Endothelial cell of umbilical vein (primary cell): Measurements from ENCODE around the gene DCC.

Source experiments
- EZH2 ChIP-seq: IDR thresholded peaks from 2 replicates; pipeline ENCODE4 v1.6.1; 2012; ENCODE audit warnings: borderline replicate concordance, low read depth, mild to moderate bottlenecking, moderate library complexity, low read length, inconsistent platforms; ENCODE audit not compliant: severe bottlenecking
- JUN ChIP-seq: IDR thresholded peaks from 2 replicates; pipeline ENCODE4 v1.6.1; 2011; ENCODE audit warnings: borderline replicate concordance, low read depth; ENCODE audit not compliant: insufficient read length, insufficient read depth
- MYC ChIP-seq: IDR thresholded peaks from one replicate; pipeline ENCODE4 v1.6.1; 2011; ENCODE audit warnings: mild to moderate bottlenecking, low read depth, low read length
- POLR2A ChIP-seq: IDR thresholded peaks from 2 replicates; pipeline ENCODE4 v1.6.1; 2012; ENCODE audit warnings: low read depth, mild to moderate bottlenecking, control low read depth, low read length
- POLR2AphosphoS5 ChIP-seq: IDR thresholded peaks from 2 replicates; pipeline ENCODE4 v1.6.1; 2012; ENCODE audit warnings: low read depth, mild to moderate bottlenecking, control low read depth, low read length, moderate library complexity; ENCODE audit not compliant: insufficient read depth
- TF ChIP-seq, protein P1 (sequence below), 2 donors: IDR thresholded peaks; 1 replicate in 1 of 2; 2 replicates in 1 of 2; pipeline ENCODE4 v1.5.1; 2011; ENCODE audit warnings: low read length in 2 of 2, mild to moderate bottlenecking in 2 of 2, moderate library complexity in 2 of 2, control low read depth in 1 of 2, inconsistent platforms in 1 of 2, low read depth in 1 of 2; ENCODE audit not compliant: insufficient read depth in 1 of 2; ENCODE audit errors: extremely low read depth in 1 of 2
- TF ChIP-seq, protein P2 (sequence below): IDR thresholded peaks from 2 replicates; pipeline ENCODE4 v1.6.1; 2011; ENCODE audit not compliant: insufficient read depth, insufficient read length

DNA sequence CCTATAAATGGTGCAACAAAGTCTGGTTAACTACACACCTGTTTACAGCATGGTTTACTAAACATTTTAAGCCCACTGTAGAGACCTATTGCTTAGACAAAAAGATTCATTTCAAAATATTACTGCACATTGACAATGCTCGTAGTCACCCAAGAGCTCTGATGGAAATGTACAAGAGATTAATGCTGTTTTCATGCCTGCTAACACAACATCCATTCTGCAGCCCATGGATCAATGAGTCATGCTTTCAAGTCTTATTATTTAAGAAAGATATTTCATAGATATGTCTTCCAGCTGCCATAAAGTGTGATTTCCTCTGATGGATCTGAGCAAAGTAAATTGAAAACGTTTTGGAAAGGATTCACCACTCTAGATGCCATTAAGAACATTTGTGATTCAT is 1103.3 kb downstream of the DCC start:
- TF ChIP-seq, protein P1, sequence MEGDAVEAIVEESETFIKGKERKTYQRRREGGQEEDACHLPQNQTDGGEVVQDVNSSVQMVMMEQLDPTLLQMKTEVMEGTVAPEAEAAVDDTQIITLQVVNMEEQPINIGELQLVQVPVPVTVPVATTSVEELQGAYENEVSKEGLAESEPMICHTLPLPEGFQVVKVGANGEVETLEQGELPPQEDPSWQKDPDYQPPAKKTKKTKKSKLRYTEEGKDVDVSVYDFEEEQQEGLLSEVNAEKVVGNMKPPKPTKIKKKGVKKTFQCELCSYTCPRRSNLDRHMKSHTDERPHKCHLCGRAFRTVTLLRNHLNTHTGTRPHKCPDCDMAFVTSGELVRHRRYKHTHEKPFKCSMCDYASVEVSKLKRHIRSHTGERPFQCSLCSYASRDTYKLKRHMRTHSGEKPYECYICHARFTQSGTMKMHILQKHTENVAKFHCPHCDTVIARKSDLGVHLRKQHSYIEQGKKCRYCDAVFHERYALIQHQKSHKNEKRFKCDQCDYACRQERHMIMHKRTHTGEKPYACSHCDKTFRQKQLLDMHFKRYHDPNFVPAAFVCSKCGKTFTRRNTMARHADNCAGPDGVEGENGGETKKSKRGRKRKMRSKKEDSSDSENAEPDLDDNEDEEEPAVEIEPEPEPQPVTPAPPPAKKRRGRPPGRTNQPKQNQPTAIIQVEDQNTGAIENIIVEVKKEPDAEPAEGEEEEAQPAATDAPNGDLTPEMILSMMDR (IDR thresholded peaks at IDR 0.05; ENCODE audit: extremely low read depth in 1 of 2, insufficient read depth in 1 of 2, low read depth in 1 of 2, low read length in 2 of 2): no peak
- TF ChIP-seq POLR2A (no peak), POLR2AphosphoS5 (no peak), MYC (no peak), JUN (no peak), EZH2 (no peak)
- TF ChIP-seq, protein P2, sequence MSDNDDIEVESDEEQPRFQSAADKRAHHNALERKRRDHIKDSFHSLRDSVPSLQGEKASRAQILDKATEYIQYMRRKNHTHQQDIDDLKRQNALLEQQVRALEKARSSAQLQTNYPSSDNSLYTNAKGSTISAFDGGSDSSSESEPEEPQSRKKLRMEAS: no peak
